Mesodermal cell (in vitro differentiated cells): ENCODE measurements around the gene MNAT1.

Experiments
- H3K27ac ChIP-seq: 2 replicates; pipeline ENCODE4 v1.7.0; 2013; ENCODE audit warnings: mild to moderate bottlenecking, low read depth, low read length, moderate library complexity; ENCODE audit not compliant: severe bottlenecking
- H3K36me3 ChIP-seq: 2 replicates; pipeline ENCODE4 v1.7.1; 2013; ENCODE audit warnings: mild to moderate bottlenecking, low read length, moderate library complexity; ENCODE audit not compliant: control insufficient read depth, insufficient read depth
- H3K4me1 ChIP-seq: one replicate; pipeline ENCODE4 v1.7.1; 2013; ENCODE audit warnings: mild to moderate bottlenecking, low read length; ENCODE audit not compliant: insufficient read depth, control insufficient read depth, poor library complexity, severe bottlenecking
- H3K4me3 ChIP-seq: 2 replicates; pipeline ENCODE4 v1.7.0; 2013; ENCODE audit warnings: low read length, control low read depth, mild to moderate bottlenecking; ENCODE audit not compliant: insufficient read depth, poor library complexity, severe bottlenecking; ENCODE audit errors: extremely low read depth
- H3K9me3 ChIP-seq: 2 replicates; pipeline ENCODE4 v1.7.1; 2013; ENCODE audit warnings: mild to moderate bottlenecking, low read length, moderate library complexity; ENCODE audit not compliant: control insufficient read depth
- WGBS, 2 experiments: methylation state at CpG; one replicate each; pipeline ENCODE4 v1.1.5; 2013; ENCODE audit warnings: missing lambda C conversion rate in 2 of 2; ENCODE audit not compliant: insufficient coverage in 2 of 2; 5-methylcytosine and 5-hydroxymethylcytosine counted together

Gene MNAT1

GRCh38 chr14:60964904-60965303, 230.3 kb downstream of the MNAT1 start:
- Histone ChIP-seq H3K27ac (no peak overlapping the region), H3K9me3 (no peaks in the 10 kb centered on the region), H3K4me3 (no peak overlapping the region), H3K36me3 (no peaks in the 10 kb centered on the region), H3K4me1 (peaks cover 11% of the 10 kb centered on the region)
- no CpG with 5 or more reads among the region's 2 CpGs for WGBS, 2 experiments

GRCh38 chr14:60965402-60965801, 230.8 kb downstream of the MNAT1 start:
- H3K4me1 ChIP-seq: peaks cover 11% of the 10 kb centered on the region
- H3K36me3 ChIP-seq: no peaks in the 10 kb centered on the region
- no peak overlapping the region for H3K4me3 ChIP-seq
- no peaks in the 10 kb centered on the region for H3K9me3 ChIP-seq
- H3K27ac ChIP-seq: no peak overlapping the region

- H3K9me3 ChIP-seq: no peaks in the 10 kb centered on the region
- H3K27ac ChIP-seq: no peak overlapping the region
- peaks cover 4% of the 10 kb centered on the region for H3K36me3 ChIP-seq
- WGBS, 2 experiments: no CpG with 5 or more reads among the region's 1 CpG
- peaks cover 11% of the 10 kb centered on the region for H3K4me1 ChIP-seq
- no peak overlapping the region for H3K4me3 ChIP-seq
These were observed 233.5 kb downstream of the MNAT1 start for GRCh38 chr14:60968099-60968498.

- H3K4me1 ChIP-seq: peaks cover 9% of the 10 kb centered on the region
- H3K36me3 ChIP-seq: peaks cover 8% of the 10 kb centered on the region
These were observed 234.1 kb downstream of the MNAT1 start for GRCh38 chr14:60968671-60969070.

GRCh38 chr14:60970146-60970545, 235.6 kb downstream of the MNAT1 start:
- no peak overlapping the region for H3K4me3 ChIP-seq
- H3K36me3 ChIP-seq: peaks cover 15% of the 10 kb centered on the region
- no peak overlapping the region for H3K27ac ChIP-seq
- H3K4me1 ChIP-seq: peaks cover 3% of the 10 kb centered on the region
- H3K9me3 ChIP-seq: no peaks in the 10 kb centered on the region
- WGBS, 2 experiments: 83% methylated on average over 1 of the region's 2 CpGs; no CpG with 5 or more reads in 1 of the 2 experiments

More at GRCh38 chr14:60968671-60969070, 234.1 kb downstream of the MNAT1 start:
- Histone ChIP-seq H3K27ac (no peak overlapping the region), H3K4me3 (no peak overlapping the region), H3K9me3 (no peaks in the 10 kb centered on the region)

- H3K9me3 ChIP-seq: no peaks in the 10 kb centered on the region
- peaks cover 26% of the 10 kb centered on the region for H3K36me3 ChIP-seq
- no peaks in the 10 kb centered on the region for H3K4me1 ChIP-seq
- 50 to 83% methylated on average over 1 to 2 of the region's 2 CpGs for WGBS, 2 experiments
- no peak overlapping the region for H3K4me3 ChIP-seq
- no peak overlapping the region for H3K27ac ChIP-seq
These were observed 236.7 kb downstream of the MNAT1 start for GRCh38 chr14:60971271-60971670.

- H3K4me3 ChIP-seq: no peak overlapping the region
- no peaks in the 10 kb centered on the region for H3K9me3 ChIP-seq
- no peak overlapping the region for H3K27ac ChIP-seq
- no peaks in the 10 kb centered on the region for H3K4me1 ChIP-seq
- WGBS, 2 experiments: 94 to 96% methylated on average over 6 to 13 of the region's 15 CpGs
- H3K36me3 ChIP-seq: peaks cover 29% of the 10 kb centered on the region
These were observed 237.7 kb downstream of the MNAT1 start for GRCh38 chr14:60972295-60972694.

GRCh38 chr14:60973070-60973469, 238.5 kb downstream of the MNAT1 start:
- no peak overlapping the region for H3K27ac ChIP-seq
- peaks cover 29% of the 10 kb centered on the region for H3K36me3 ChIP-seq
- 100% methylated on average over 1 of the region's 3 CpGs; no CpG with 5 or more reads in 1 of the 2 experiments for WGBS, 2 experiments

GRCh38 chr14:60974090-60974651, 239.6 kb downstream of the MNAT1 start:
- peaks cover 6% of the 10 kb centered on the region for H3K4me1 ChIP-seq
- H3K9me3 ChIP-seq: no peaks in the 10 kb centered on the region
- WGBS, 2 experiments: 86 to 100% methylated on average over 2 to 4 of the region's 6 CpGs
- H3K36me3 ChIP-seq: peaks cover 37% of the 10 kb centered on the region
- H3K27ac ChIP-seq: no peak overlapping the region
- H3K4me3 ChIP-seq: no peak overlapping the region

More at GRCh38 chr14:60973070-60973469, 238.5 kb downstream of the MNAT1 start:
- Histone ChIP-seq H3K4me3 (no peak overlapping the region), H3K4me1 (no peaks in the 10 kb centered on the region), H3K9me3 (no peaks in the 10 kb centered on the region)

- 66 to 92% methylated on average over 2 of the region's 2 CpGs for WGBS, 2 experiments
- peaks cover 6% of the 10 kb centered on the region for H3K4me1 ChIP-seq
- H3K27ac ChIP-seq: no peak overlapping the region
- H3K4me3 ChIP-seq: no peak overlapping the region
- peaks cover 42% of the 10 kb centered on the region for H3K36me3 ChIP-seq
- no peaks in the 10 kb centered on the region for H3K9me3 ChIP-seq
These were observed 241.0 kb downstream of the MNAT1 start for GRCh38 chr14:60975551-60975950.

- no CpG with 5 or more reads among the region's 2 CpGs for WGBS, 2 experiments
- H3K9me3 ChIP-seq: no peaks in the 10 kb centered on the region
- H3K36me3 ChIP-seq: peaks cover 38% of the 10 kb centered on the region
- H3K4me3 ChIP-seq: no peak overlapping the region
- H3K4me1 ChIP-seq: peaks cover 9% of the 10 kb centered on the region
- H3K27ac ChIP-seq: no peak overlapping the region
These were observed 243.3 kb downstream of the MNAT1 start for GRCh38 chr14:60977847-60978246.
